NK-92 (cell line): ENCODE data around the gene SERPING1.

Experiments used
- DNase-seq: peaks from one replicate; lab custom pipeline; 2025; ENCODE audit not compliant: unreplicated experiment; lab: John Stamatoyannopoulos, UW

Gene SERPING1

DNA sequence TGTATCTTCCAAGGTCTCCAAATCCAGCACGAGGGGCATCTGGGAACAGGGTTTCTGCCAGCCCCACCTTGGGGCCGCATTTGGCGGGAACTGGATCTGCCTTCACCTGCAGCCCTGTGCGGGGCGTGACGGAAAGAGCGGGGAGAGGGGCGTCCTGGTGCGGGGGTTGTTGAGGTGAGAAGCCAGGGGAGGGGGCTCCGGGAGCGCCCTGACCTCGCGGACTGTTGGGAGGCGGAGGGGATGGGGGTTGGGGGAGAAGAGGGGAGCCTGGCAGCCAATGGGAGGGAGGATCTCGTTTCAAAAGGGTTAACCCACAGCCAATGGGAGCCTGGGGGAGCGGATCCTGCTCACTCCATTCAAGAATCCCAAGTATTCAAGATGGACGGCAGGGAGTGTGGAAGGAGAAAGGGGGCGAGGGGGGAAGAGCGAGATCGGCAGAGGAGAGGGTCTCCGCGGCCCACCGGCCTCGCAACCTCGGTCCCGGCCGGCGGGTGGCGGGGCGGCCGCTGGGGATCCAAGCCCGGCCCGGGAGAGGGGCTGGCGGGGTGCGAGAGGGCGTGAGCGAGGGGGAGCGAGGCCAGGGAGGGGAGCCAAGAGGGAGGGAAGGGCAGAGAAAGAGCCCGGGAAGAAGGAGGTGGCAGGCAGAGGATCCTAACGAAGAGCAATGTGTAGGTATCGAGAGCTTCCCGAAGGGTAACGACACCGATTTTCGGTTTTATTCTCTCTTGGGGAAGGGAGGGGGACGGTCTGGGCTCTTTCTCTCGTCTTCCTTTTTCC is 40.7 kb downstream of the SERPING1 start:
- no peak for DNase-seq

- no peak for DNase-seq
Measured at GRCh38 chr11:57638811-57639320, 41.4 kb downstream of the SERPING1 start.

DNA sequence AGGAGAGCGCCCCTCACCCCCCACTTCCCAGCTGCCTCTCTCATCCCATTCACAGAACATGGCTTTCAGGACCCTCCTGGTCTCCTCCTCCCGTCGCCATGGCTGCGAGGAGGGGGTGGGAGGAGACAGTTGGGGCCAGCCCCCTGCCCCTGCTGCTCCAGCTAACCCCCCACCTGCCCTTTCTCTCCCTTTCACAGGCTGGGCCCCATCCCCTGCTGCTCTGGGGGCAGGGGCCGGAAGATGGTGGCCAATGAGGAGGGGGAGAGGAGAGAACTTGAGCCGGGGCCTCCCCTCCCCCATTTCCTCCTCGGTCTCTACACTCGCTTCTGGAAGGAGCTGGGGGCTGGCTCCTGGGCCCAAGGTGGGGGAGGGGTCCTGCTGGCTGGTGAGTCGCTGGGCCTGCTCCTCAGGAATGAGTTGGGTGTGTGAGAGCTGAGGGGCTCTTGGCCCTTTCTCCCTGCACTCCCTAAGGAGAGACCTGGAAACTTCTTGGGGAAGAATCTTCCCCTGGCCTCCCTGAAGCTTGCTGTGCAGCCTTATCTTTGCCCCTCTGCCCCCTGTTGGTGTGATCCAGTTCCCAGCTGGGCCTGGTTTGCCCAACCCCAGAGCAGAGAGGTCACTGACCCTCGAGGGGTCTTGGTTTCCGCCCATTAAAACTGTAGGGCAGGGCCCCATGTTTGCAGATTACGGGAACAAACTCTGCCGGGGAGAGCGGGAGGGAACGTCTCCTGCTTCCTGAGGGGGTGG is 42.0 kb downstream of the SERPING1 start:
- no peak for DNase-seq

- no peak for DNase-seq
Measured at GRCh38 chr11:57640068-57640800, 42.7 kb downstream of the SERPING1 start.

DNA sequence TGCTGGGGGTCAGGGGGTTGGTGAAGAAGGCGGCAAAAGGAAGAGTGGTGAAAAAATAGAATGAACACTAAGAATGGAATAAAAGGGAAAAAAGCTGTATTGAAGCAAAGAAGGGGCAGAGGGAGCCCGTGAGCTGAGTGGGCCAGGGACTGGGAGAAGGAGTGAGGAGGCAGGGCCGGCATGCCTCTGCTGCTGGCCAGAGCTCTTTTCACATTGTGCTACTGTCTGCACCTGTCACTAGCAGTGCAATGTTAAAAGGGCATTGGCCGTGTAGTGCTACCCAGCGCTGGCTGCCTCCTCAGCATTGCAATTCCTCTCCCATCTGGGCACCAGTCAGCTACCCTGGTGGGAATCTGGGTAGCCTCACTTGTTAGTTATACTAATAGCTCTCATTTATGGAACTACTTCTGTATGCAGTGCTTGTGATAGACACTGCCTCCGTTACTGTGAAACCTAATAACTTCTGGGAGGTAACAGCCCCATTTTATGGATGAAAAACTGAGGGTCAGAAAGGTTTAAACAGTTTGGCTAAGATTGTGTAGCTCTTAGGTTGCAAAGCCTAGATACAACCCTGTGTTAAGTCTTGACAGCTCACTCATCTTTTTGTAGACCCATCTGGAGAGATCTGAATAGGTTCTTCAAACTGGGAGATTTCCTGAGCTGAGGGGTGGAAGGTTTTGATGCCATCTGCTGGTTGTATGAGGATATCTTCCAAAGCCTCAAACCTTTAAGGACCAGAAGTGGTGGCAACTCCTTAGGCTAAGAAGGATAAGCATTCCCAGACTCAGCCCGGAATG is 43.7 kb downstream of the SERPING1 start:
- no peak for DNase-seq

DNA sequence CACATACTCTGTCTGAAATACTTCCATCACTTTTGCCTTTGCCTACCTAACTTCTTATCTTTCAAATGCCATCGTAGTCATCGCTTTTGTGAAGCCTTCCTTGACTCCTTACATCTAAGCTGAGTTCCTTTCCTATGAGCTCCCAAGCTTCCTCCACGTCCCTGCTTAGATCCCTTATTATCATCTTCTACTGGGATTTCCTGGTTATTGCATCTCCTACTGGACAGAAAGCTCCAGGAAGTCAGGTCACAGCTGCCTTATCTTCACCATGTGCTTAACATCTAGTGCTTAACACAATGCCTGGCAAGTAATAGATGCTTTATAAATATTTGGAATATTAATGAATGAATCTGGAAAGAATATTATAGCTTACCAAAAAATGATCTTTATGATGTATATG is 46.3 kb downstream of the SERPING1 start:
- no peak for DNase-seq

- no peak for DNase-seq
Measured at GRCh38 chr11:57644748-57645688, 47.5 kb downstream of the SERPING1 start.

- no peak for DNase-seq
Measured at GRCh38 chr11:57645689-57646085, 48.2 kb downstream of the SERPING1 start.

DNA sequence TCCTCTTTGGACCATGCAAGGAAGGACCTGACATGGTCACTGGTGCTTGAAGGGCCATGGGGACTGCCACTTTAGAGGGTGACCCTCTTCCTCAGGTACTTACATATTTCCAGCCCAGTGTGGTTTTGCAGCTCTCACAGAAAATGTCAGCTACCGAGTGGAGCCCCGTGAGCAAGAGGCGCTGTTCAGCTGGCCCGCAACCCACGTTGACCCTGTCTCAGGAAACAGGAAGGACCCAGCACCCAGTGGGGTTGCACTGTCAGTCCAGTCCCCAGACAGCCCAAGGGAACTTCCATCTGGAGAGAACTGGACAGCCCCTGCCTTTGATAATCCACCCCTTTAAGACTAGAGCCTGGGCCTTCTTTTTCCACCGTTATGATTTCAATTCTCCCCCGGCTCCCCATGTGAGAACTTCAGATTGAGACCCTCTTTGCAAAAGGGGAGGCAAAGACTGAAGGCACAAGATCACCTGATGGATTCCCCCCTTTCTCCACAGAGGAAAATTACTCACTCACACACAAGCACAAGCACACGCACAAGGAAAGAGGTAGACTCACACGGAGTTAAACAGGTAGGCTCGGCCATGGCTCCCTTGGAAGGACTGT is 48.8 kb downstream of the SERPING1 start:
- DNase-seq, result no peak

GRCh38 chr11:57646799-57647303 is 49.4 kb downstream of the SERPING1 start:
- no peak for DNase-seq

- no peak for DNase-seq
Measured at GRCh38 chr11:57647372-57647771, 49.9 kb downstream of the SERPING1 start.

DNA sequence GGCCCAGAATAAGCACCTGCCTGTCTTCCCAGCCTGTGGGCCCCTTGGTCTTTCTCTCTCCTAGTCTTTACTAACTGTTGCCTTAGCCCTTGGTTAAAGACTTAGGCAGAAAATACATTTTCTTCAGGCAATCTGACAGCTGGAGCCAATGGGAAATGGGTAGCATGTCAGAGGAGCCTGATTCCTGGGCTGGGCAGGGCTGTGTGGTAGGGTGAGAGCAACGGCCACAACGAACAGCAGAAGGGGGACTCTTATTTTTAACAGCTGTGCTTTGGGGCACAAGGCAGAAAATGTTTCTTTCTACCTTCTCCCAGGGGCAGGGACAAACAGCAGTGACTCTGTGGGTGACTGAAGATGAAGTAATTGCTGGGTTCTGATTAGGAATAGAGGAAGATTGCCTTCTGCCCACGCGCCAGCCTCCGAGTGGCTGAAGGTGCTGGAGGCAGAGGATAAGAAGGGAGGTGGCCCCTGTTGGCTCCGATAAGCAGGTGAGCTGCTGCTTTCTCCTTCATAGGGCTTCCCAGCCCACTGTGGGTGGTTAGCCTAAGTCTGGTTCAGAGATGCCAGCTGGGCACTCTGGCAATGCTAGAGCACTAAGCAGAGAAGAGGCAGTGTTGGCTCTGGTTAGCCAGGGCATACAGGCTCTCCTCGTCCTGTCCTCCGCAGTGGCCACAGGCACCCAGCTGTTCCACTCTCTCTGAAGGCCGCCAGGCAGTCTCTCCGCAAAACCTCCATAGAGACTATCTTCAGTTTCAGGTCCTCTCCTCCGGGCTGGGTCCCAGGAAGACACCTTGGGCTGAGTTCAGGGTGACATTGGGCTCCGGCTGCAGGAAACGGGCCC is 50.7 kb downstream of the SERPING1 start:
- no peak for DNase-seq

- DNase-seq, result no peak
Measured at GRCh38 chr11:57648801-57649735, 51.6 kb downstream of the SERPING1 start.

DNA sequence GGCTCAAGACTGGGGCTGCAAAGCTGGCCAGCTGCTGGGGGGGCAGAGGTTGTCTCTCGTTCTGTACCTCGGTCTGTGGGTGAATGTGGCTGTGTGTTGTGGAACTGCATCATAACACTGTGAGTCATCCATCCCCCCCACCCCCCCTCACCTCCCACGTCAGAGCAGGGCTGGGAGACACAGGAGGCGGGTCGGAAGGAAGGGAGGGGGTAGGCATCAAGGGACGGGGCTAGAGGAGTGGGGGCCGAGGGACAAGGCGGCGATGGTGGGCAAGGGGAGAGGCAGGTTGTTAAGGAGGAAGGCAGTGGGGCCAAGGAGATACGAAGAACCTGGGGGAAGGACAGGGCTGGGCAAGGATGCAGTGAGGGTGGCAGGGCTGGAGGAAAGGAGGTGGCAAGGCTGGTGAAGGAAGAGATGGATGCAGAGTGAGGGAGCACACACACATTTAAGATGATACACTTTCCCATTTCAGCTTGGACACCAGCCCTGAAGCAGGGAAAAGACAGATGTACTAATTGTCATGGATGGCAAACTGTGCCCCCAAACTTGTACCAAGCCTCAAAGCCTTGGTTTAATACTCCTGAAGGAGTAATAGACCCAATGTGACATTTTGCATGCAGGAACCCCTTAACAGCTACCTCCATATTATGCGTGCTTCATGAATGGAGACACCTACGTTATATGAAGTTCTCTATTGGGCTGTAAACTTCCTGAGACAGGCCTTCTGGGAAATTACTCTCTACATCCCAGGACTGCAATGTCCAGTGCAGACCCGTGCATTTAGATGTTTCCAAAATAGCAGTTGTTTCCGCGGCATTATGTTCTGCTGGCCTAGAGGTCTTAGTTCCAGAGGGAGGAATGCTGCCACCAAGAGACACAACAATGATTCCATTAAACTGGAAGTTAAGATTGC is 52.6 kb downstream of the SERPING1 start, which contains the start of gene YPEL4:
Gene YPEL4 (minus strand): TSS at position 87 of the 913 bp plus-strand sequence. CDS start 2,805 bp downstream, outside the sequence.
- peak; percentile 15 for DNase-seq

DNA sequence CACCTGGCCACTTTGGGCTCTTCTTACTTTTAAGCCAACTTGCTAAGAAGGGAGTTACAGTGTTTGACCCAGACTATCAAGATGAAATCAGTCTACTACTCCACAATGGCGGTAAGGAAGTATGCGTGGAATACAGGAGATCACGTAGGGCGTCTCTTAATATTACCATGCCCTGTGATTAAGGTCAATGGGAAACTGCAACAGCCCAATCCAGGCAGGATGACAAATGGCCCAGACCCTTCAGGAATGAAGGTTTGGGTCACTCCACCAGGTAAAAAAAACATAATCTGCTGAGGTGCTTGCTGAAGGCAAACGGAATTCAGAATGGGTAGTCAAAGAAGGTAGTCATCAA is 53.2 kb downstream of the SERPING1 start:
- DNase-seq, result no peak

GRCh38 chr11:57651408-57651807 is 53.9 kb downstream of the SERPING1 start:
- DNase-seq, result no peak
